GM12878 (cell line): Measurements from ENCODE around the gene MRPL36. TPM values are rescaled to one million over a fixed set of nuclear protein-coding genes. Genes with fewer than 3 reads are reported as not detected.

Experiments
- ATAC-seq: fragments of 200-7000 bp; cut with Tn5 transposase; 3 replicates; pipeline ENCODE4 v1.9.1; 2020; ENCODE audit warnings: mild to moderate bottlenecking, moderate library complexity
- BruUV-seq: library from RNA; stranded (reverse); fragments of 400-500 nt; replicated peaks from 2 replicates; lab custom pipeline; 2021; lab: Mats Ljungman, UMichigan
- CTCF ChIA-PET: fragments of 300-600 bp; sonication (Branson Sonifier 250); formaldehyde crosslinking; extraction: SDS; loops from one replicate; lab custom pipeline; 2021; ENCODE audit warnings: inconsistent platforms; lab: Yijun Ruan, JAX
- POLR2A ChIA-PET: fragments of 350-600 bp; formaldehyde crosslinking; extraction: SDS; loops from one replicate; lab custom pipeline; 2021; ENCODE audit warnings: inconsistent platforms; lab: Charles Lee
- RAD21 ChIA-PET: fragments of 300-600 bp; sonication (Branson Sonifier 250); formaldehyde crosslinking; loops from one replicate; lab custom pipeline; 2023; ENCODE audit warnings: antibody characterized with exemption; ENCODE audit not compliant: unreplicated experiment; lab: Charles Lee
- SMC1A ChIA-PET: fragments of 300-600 bp; sonication (Branson Sonifier 250); formaldehyde crosslinking; loops from one replicate; lab custom pipeline; 2023; ENCODE audit not compliant: unreplicated experiment, uncharacterized antibody; lab: Charles Lee
- DNase-seq: peaks from one replicate; pipeline ENCODE4 v3.0.0-alpha.2; 2011; ENCODE audit warnings: low read depth, low spot score
- FAIRE-seq: peaks from 3 replicates; lab custom pipeline; 2011; peaks lifted over from hg19 to GRCh38; lab: Jason Lieb, UNC
- H2AFZ ChIP-seq: 2 replicates; pipeline ENCODE4 v1.6.0; 2011; ENCODE audit warnings: low read depth, low read length, control low read depth; ENCODE audit not compliant: control insufficient read depth
- H3K27ac ChIP-seq: 2 replicates; pipeline ENCODE4 v1.5.1; 2011; ENCODE audit warnings: control low read depth; ENCODE audit not compliant: control insufficient read depth, insufficient read depth
- H3K27me3 ChIP-seq, 2 experiments: replicated peaks in 1 of 2; 2 replicates each; pipeline versions ENCODE4 v1.6.0 to v1.6.1; 2011; ENCODE audit warnings: low read length in 1 of 2; ENCODE audit not compliant: control insufficient read depth in 2 of 2, insufficient read depth in 2 of 2
- H3K36me3 ChIP-seq, 2 experiments: 2 replicates each; pipeline ENCODE4 v1.5.1; 2011; ENCODE audit warnings: low read length in 1 of 2; ENCODE audit not compliant: control insufficient read depth in 2 of 2, insufficient read depth in 2 of 2
- H3K4me1 ChIP-seq: 2 replicates; pipeline ENCODE4 v1.6.1; 2011; ENCODE audit warnings: mild to moderate bottlenecking, low read length, moderate library complexity, mixed read lengths; ENCODE audit not compliant: control insufficient read depth, insufficient read depth
- H3K4me2 ChIP-seq: 2 replicates; pipeline ENCODE4 v1.6.0; 2011; ENCODE audit warnings: control low read depth; ENCODE audit not compliant: control insufficient read depth, insufficient read depth
- H3K4me3 ChIP-seq: fragments of 200-600 bp; sonication (generic); 2 replicates; pipeline ENCODE4 v1.5.1; 2016
- H3K79me2 ChIP-seq: 2 replicates; pipeline ENCODE4 v1.6.0; 2011; ENCODE audit warnings: low read length; ENCODE audit not compliant: control insufficient read depth, insufficient read depth
- H3K9ac ChIP-seq: 2 replicates; pipeline ENCODE4 v1.8.0; 2011; ENCODE audit warnings: low read length, control low read depth, mixed read lengths; ENCODE audit not compliant: control insufficient read depth, insufficient read depth
- H3K9me3 ChIP-seq: replicated peaks from 3 replicates; pipeline ENCODE4 v1.5.1; 2011; ENCODE audit warnings: mild to moderate bottlenecking, low read length; ENCODE audit not compliant: control insufficient read depth, insufficient read depth
- H4K20me1 ChIP-seq: 2 replicates; pipeline ENCODE4 v1.6.0; 2011; ENCODE audit not compliant: control insufficient read depth, insufficient read depth
- BCL3 ChIP-seq: IDR thresholded peaks from 2 replicates; pipeline ENCODE4 v1.6.1; 2011; ENCODE audit warnings: borderline replicate concordance, low read depth, mild to moderate bottlenecking, moderate library complexity, low read length; ENCODE audit not compliant: insufficient read depth, poor library complexity, severe bottlenecking
- EZH2 ChIP-seq: IDR thresholded peaks from 2 replicates; pipeline ENCODE4 v1.6.1; 2012; ENCODE audit warnings: low read depth, mild to moderate bottlenecking, control low read depth, inconsistent platforms, low read length, borderline replicate concordance; ENCODE audit not compliant: control insufficient read depth
- FOXM1 ChIP-seq: IDR thresholded peaks from 2 replicates; pipeline ENCODE4 v1.6.1; 2012; ENCODE audit warnings: low read depth, mild to moderate bottlenecking, inconsistent platforms, low read length, moderate library complexity
- SP1 ChIP-seq: IDR thresholded peaks from one replicate; pipeline ENCODE4 v1.6.1; 2011; ENCODE audit warnings: low read depth, low read length
- TCF3 ChIP-seq: IDR thresholded peaks from 2 replicates; pipeline ENCODE4 v1.6.1; 2012; ENCODE audit warnings: low read depth, mild to moderate bottlenecking, low read length, borderline replicate concordance; ENCODE audit not compliant: insufficient read depth
- ZNF687 ChIP-seq: fragments of 450-650 bp; IDR thresholded peaks from 2 replicates; pipeline ENCODE4 v1.6.1; 2017; ENCODE audit warnings: mild to moderate bottlenecking, moderate library complexity
- WGBS: methylation state at CpG from one replicate; pipeline ENCODE4 v1.1.6; 2016; ENCODE audit warnings: low lambda C conversion rate; ENCODE audit not compliant: insufficient replicate concordance, insufficient coverage; ENCODE audit errors: missing lambda C conversion rate; 5-methylcytosine and 5-hydroxymethylcytosine counted together
- in situ Hi-C: fragments of 300-500 bp; cut with MboI; formaldehyde crosslinking; loops from 9 replicates; pipeline ENCODE4 v1.14.3; 2018; ENCODE audit warnings: mixed read lengths
- intact Hi-C: fragments of 100-400 bp; cut with micrococcal nuclease; formaldehyde crosslinking; loops from one replicate; pipeline ENCODE4 v1.14.2; 2022; ENCODE audit not compliant: unreplicated experiment
- polyA plus RNA-seq, 11 experiments: library from polyadenylated mRNA; depleted of rRNA in 4 of 11; unstranded in 6 of 11; stranded (reverse) in 5 of 11; fragments of >200 nt; fragmentation: Nextera tagmentation in 4 of 11; fragmentation: Illumina TruSeq in 1 of 11; extraction: Ambion mirVana in 4 of 11; extraction: Trizol in 1 of 11; gene quantifications; 1 replicate in 1 of 11; 2 replicates in 10 of 11; pipeline versions ENCODE4 v1.2.1 to v1.2.3, GENCODE V29; 2011 to 2016; ENCODE audit warnings: inconsistent platforms in 2 of 11, missing spikeins in 2 of 11, low read depth in 1 of 11
- total RNA-seq, 4 experiments: library from RNA; depleted of rRNA in 3 of 4; stranded (reverse); fragments of >200 nt in 3 of 4; fragmentation: Illumina TruSeq in 1 of 4; extraction: Trizol in 1 of 4; gene quantifications; 2 replicates each; pipeline versions ENCODE4 v1.2.1 to v1.2.3, GENCODE V29; 2013 to 2021
- TF ChIP-seq, protein P1 (sequence below): fragments of 150-350 bp; IDR thresholded peaks from 2 replicates; pipeline ENCODE4 v1.6.1; 2014; ENCODE audit warnings: mild to moderate bottlenecking, low read depth, low read length

MRPL36 gene
- total and polyA plus RNA-seq, 10 of the 15 experiments (the other 5 are each of a cell fraction or from before 2014, with no cell fraction given): 89.2 to 559 (median 152) TPM

- TF ChIP-seq SP1 (no peak), BCL3 (no peak), TCF3 (no peak), EZH2 (no peak), ZNF687 (no peak), FOXM1 (no peak)
- TF ChIP-seq, protein P1, sequence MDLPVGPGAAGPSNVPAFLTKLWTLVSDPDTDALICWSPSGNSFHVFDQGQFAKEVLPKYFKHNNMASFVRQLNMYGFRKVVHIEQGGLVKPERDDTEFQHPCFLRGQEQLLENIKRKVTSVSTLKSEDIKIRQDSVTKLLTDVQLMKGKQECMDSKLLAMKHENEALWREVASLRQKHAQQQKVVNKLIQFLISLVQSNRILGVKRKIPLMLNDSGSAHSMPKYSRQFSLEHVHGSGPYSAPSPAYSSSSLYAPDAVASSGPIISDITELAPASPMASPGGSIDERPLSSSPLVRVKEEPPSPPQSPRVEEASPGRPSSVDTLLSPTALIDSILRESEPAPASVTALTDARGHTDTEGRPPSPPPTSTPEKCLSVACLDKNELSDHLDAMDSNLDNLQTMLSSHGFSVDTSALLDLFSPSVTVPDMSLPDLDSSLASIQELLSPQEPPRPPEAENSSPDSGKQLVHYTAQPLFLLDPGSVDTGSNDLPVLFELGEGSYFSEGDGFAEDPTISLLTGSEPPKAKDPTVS: no peak
- TF ChIP-seq, all 136 proteins: peak for 0
- WGBS: 24% methylated on average over 15 of the region's 15 CpGs
- FAIRE-seq: no peak
- H3K4me3 ChIP-seq: no peak overlapping the region
- in situ Hi-C loops: no loop called here
- no peaks in the 10 kb centered on the region for H3K4me1 ChIP-seq
- intact Hi-C loops: no loop called here
- no peak for DNase-seq
- no peak overlapping the region; the same call in 1 of the 2 replicates for H3K9ac ChIP-seq
- peak; percentile 11; the same call in 1 of the 3 replicates for ATAC-seq
- H3K36me3 ChIP-seq: no peaks in the 10 kb centered on the region
- no TSS peak for BruUV-seq
- CTCF ChIA-PET: interaction anchor here (0.9 to 2.9 kb wide), 3 partner anchors 27 to 272 kb away, joined by 3 to 20 read pairs (median 4); partner anchors contain the start of gene NDUFS6
- no peaks in the 10 kb centered on the region for H4K20me1 ChIP-seq
- POLR2A ChIA-PET: interaction anchor here (0.9 kb wide), 1 partner anchor 36 kb away, joined by 3 read pairs; the partner anchor contains the start of gene NDUFS6
- no peaks in the 10 kb centered on the region; the same call in 2 of the 3 replicates for H3K9me3 ChIP-seq
- SMC1A ChIA-PET: interaction anchor here (1.9 to 2.6 kb wide), 2 partner anchors 7 to 35 kb away, joined by 6 to 7 read pairs; partner anchors contain the start of gene MRPL36
- H3K79me2 ChIP-seq: no peaks in the 10 kb centered on the region
- H2AFZ ChIP-seq: no peak overlapping the region
- RAD21 ChIA-PET: interaction anchor here (1.6 to 3.9 kb wide), 2 partner anchors 24 to 36 kb away, joined by 3 to 12 read pairs; partner anchors contain the start of gene NDUFS6
- no peak overlapping the region for H3K4me2 ChIP-seq
- peaks cover 0 to 3% of the 10 kb centered on the region in 2 experiments; a peak in 2 of 4 replicates for H3K27me3 ChIP-seq
- no peak overlapping the region for H3K27ac ChIP-seq
Observed at GRCh38 chr5:1765141-1765879, 34.3 kb downstream of the MRPL36 start.
